Aorta (tissue), 5 donors: ENCODE results near the gene OR4N5. TPM values are rescaled to one million over a fixed set of nuclear protein-coding genes. Genes with fewer than 3 reads are reported as not detected.

Experiments used
- ATAC-seq: fragments of 200-7000 bp; cut with Tn5 transposase; one replicate; pipeline ENCODE4 v1.9.1; 2022; ENCODE audit warnings: moderate library complexity; ENCODE audit not compliant: low FRiP score
- DNase-seq, 2 donors: peaks; one replicate each; pipeline ENCODE4 v3.0.0-alpha.2; 2020
- H3K27ac ChIP-seq, 2 donors: one replicate each; pipeline ENCODE4 v1.5.1; 2013; ENCODE audit warnings: low read length in 2 of 2, mild to moderate bottlenecking in 2 of 2, moderate library complexity in 2 of 2, control low read depth in 1 of 2, inconsistent platforms in 1 of 2, low read depth in 1 of 2
- H3K27me3 ChIP-seq, 2 donors: one replicate each; pipeline ENCODE4 v1.6.1; 2013; ENCODE audit warnings: control low read depth in 1 of 2, low read length in 1 of 2, mild to moderate bottlenecking in 1 of 2, moderate library complexity in 1 of 2; ENCODE audit not compliant: insufficient read depth in 2 of 2, control insufficient read depth in 1 of 2
- H3K36me3 ChIP-seq, 2 donors: one replicate each; pipeline ENCODE4 v1.6.1; 2013; ENCODE audit warnings: control low read depth in 1 of 2, low read length in 1 of 2, mild to moderate bottlenecking in 1 of 2; ENCODE audit not compliant: insufficient read depth in 2 of 2, control insufficient read depth in 1 of 2
- H3K4me1 ChIP-seq, 2 donors: one replicate each; pipeline ENCODE4 v1.6.1; 2013; ENCODE audit warnings: low read length in 2 of 2, control low read depth in 1 of 2, mild to moderate bottlenecking in 1 of 2, moderate library complexity in 1 of 2; ENCODE audit not compliant: insufficient read depth in 2 of 2, control insufficient read depth in 1 of 2
- H3K4me3 ChIP-seq, 2 donors: one replicate each; pipeline ENCODE4 v1.5.1; 2013; ENCODE audit warnings: low read length in 2 of 2, control low read depth in 1 of 2, mild to moderate bottlenecking in 1 of 2
- H3K9me3 ChIP-seq: one replicate; pipeline ENCODE4 v1.6.1; 2013; ENCODE audit warnings: mild to moderate bottlenecking, low read length; ENCODE audit not compliant: control insufficient read depth
- WGBS, 2 donors: extraction: QIAGEN DNeasy Blood & Tissue Kit; methylation state at CpG; one replicate each; pipeline ENCODE4 v1.1.7; 2013; 5-methylcytosine and 5-hydroxymethylcytosine counted together
- intact Hi-C, 2 donors: fragments of 100-400 bp; cut with DNase I; formaldehyde crosslinking; loops; one replicate each; pipeline versions ENCODE4 v1.14.2 to v1.15.0; 2022
- polyA plus RNA-seq, 2 donors: library from polyadenylated mRNA; stranded (reverse); fragments of 200-250 nt; gene quantifications; one replicate each; pipeline ENCODE4 v1.2.3, GENCODE V29; 2013
- total RNA-seq, 2 donors: library from RNA; stranded (reverse); fragmentation: NEBNext Ultra II Directional; extraction: Animal tissue kit (Norgen Biotek cat#: 25700); gene quantifications; one replicate each; pipeline ENCODE4 v1.2.1, GENCODE V29; 2021
- donor health status: healthy with polysubstance abuse.
- donor health status: Bipolar disorder and iron deficiency.
- donor health status: DM: no; HTN: no; CAD: no.
- donor health status: DM: no; HTN: no; CAD: no.
- donor health status: DM: yes; HTN: yes; CAD: no.

Gene OR4N5
- total and polyA plus RNA-seq, 4 donors = not detected

GRCh38 chr14:20180486-20180885, 41.9 kb downstream of the OR4N5 start:
- H3K9me3 ChIP-seq = no peaks in the 10 kb centered on the region
- DNase-seq (no peak), ATAC-seq (no peak)
- no peak overlapping the region for H3K27ac ChIP-seq
- 52 to 59% methylated on average over 2 of the region's 2 CpGs for WGBS, 2 donors
- H3K27me3 ChIP-seq = no peaks in the 10 kb centered on the region
- intact Hi-C loops = no loop called here
- no peaks in the 10 kb centered on the region for H3K4me1 ChIP-seq
- H3K36me3 ChIP-seq = no peaks in the 10 kb centered on the region
- no peak overlapping the region for H3K4me3 ChIP-seq

- Histone ChIP-seq H3K27ac (no peak overlapping the region), H3K4me3 (no peak overlapping the region), H3K36me3 (no peaks in the 10 kb centered on the region), H3K4me1 (no peaks in the 10 kb centered on the region), H3K9me3 (no peaks in the 10 kb centered on the region), H3K27me3 (no peaks in the 10 kb centered on the region)
- WGBS, 2 donors = 40 to 49% methylated on average over 5 of the region's 5 CpGs
- ATAC-seq (no peak), DNase-seq (no peak)
- intact Hi-C loops = no loop called here
Measured at GRCh38 chr14:20184181-20184580, 45.6 kb downstream of the OR4N5 start.

- no peaks in the 10 kb centered on the region for H3K4me1 ChIP-seq
- H3K36me3 ChIP-seq = no peaks in the 10 kb centered on the region
- 43 to 47% methylated on average over 1 of the region's 1 CpG for WGBS, 2 donors
- H3K9me3 ChIP-seq = no peaks in the 10 kb centered on the region
- H3K4me3 ChIP-seq = no peak within 1 kb of the TSS
- H3K27ac ChIP-seq = no peak within 1 kb of the TSS
- intact Hi-C loops = no loop called here
- ATAC-seq = no peak
- no peak for DNase-seq
- no peaks in the 10 kb centered on the region for H3K27me3 ChIP-seq
Measured at GRCh38 chr14:20190596-20190995, 52.0 kb downstream of the OR4N5 start, which contains the start of gene OR11G2. Gene OR11G2, plus strand, starts transcription at chr14:20190896. Its CDS starts 6,542 bp downstream, at chr14:20197438.

- Histone ChIP-seq H3K9me3 (no peaks in the 10 kb centered on the region), H3K27ac (no peak overlapping the region), H3K36me3 (no peaks in the 10 kb centered on the region), H3K4me3 (no peak overlapping the region), H3K4me1 (no peaks in the 10 kb centered on the region), H3K27me3 (no peaks in the 10 kb centered on the region)
- intact Hi-C loops = no loop called here
- ATAC-seq (no peak), DNase-seq (no peak)
- 73 to 78% methylated on average over 3 of the region's 3 CpGs for WGBS, 2 donors
Measured at GRCh38 chr14:20191396-20191795, 52.8 kb downstream of the OR4N5 start.

- Histone ChIP-seq H3K9me3 (no peaks in the 10 kb centered on the region), H3K4me1 (no peaks in the 10 kb centered on the region), H3K36me3 (no peaks in the 10 kb centered on the region), H3K27ac (no peak overlapping the region), H3K27me3 (peaks cover 0 to 1% of the 10 kb centered on the region in 2 donors), H3K4me3 (no peak overlapping the region)
- intact Hi-C loops = no loop called here
- ATAC-seq (no peak), DNase-seq (no peak)
Measured at GRCh38 chr14:20194101-20194500, 55.5 kb downstream of the OR4N5 start.

Other genes starting within 250 kb of the OR4N5 start
- gene OR4K5, start 218.2 kb upstream of the OR4N5 start, total RNA-seq = not detected
- not detected for gene OR4K5, start 218.2 kb upstream of the OR4N5 start, polyA plus RNA-seq
- not detected for gene OR4K1, start 207.9 kb upstream of the OR4N5 start, total RNA-seq
- gene OR4K1, start 207.9 kb upstream of the OR4N5 start, polyA plus RNA-seq = under 1 TPM in 1 of 2 donors, not detected in 1; 0.50 TPM
- not detected for gene OR4K15, start 163.2 kb upstream of the OR4N5 start, total RNA-seq
- gene OR4K15, start 163.2 kb upstream of the OR4N5 start, polyA plus RNA-seq = not detected
- not detected for gene OR4Q2, start 136.7 kb upstream of the OR4N5 start, total RNA-seq
- gene OR4Q2, start 136.7 kb upstream of the OR4N5 start, polyA plus RNA-seq = not detected
- not detected for gene OR4K14, start 119.5 kb upstream of the OR4N5 start, total RNA-seq
- not detected for gene OR4K14, start 119.5 kb upstream of the OR4N5 start, polyA plus RNA-seq
- not detected for gene OR4K13, start 102.8 kb upstream of the OR4N5 start, total RNA-seq
- not detected for gene OR4K13, start 102.8 kb upstream of the OR4N5 start, polyA plus RNA-seq
- not detected for gene OR4L1, start 78.8 kb upstream of the OR4N5 start, total RNA-seq
- not detected for gene OR4L1, start 78.8 kb upstream of the OR4N5 start, polyA plus RNA-seq
- not detected for gene OR4K17, start 28.1 kb upstream of the OR4N5 start, total RNA-seq
- not detected for gene OR4K17, start 28.1 kb upstream of the OR4N5 start, polyA plus RNA-seq
- not detected for gene OR11G2, start 52.1 kb downstream of the OR4N5 start, total RNA-seq
- not detected for gene OR11G2, start 52.1 kb downstream of the OR4N5 start, polyA plus RNA-seq
- not detected for gene OR11H6, start 84.9 kb downstream of the OR4N5 start, total RNA-seq
- gene OR11H6, start 84.9 kb downstream of the OR4N5 start, polyA plus RNA-seq = not detected
- gene OR11H7, start 90.2 kb downstream of the OR4N5 start, total RNA-seq = not detected
- gene OR11H7, start 90.2 kb downstream of the OR4N5 start, polyA plus RNA-seq = not detected
- not detected for gene OR11H4, start 100.5 kb downstream of the OR4N5 start, total RNA-seq
- gene OR11H4, start 100.5 kb downstream of the OR4N5 start, polyA plus RNA-seq = not detected
- 10 to 100 TPM; 12.0 to 15.4 TPM for gene TTC5, start 167.1 kb downstream of the OR4N5 start, total RNA-seq
- 1 to 10 TPM; 3.0 to 4.3 TPM for gene TTC5, start 167.1 kb downstream of the OR4N5 start, polyA plus RNA-seq
- 10 to 100 TPM; 34.6 to 50.9 TPM for gene CCNB1IP1, start 194.5 kb downstream of the OR4N5 start, total RNA-seq
- gene CCNB1IP1, start 194.5 kb downstream of the OR4N5 start, polyA plus RNA-seq = 10 to 100 TPM; 65.5 to 75.4 TPM
- gene PARP2, start 204.8 kb downstream of the OR4N5 start, total RNA-seq = 10 to 100 TPM; 13.4 to 19.5 TPM
- 10 to 100 TPM; 13.4 to 21.4 TPM for gene PARP2, start 204.8 kb downstream of the OR4N5 start, polyA plus RNA-seq